HL-60/S4 (cell line): ENCODE results near the gene APEX2.
"Not testable (repeated sequence)": the region's sequence is repeated elsewhere in the genome, so short reads cannot be mapped to it uniquely, and the experiment has no call there.

Experiments used
- in situ Hi-C: fragments of 300-500 bp; cut with MboI; formaldehyde crosslinking; loops from 2 replicates; pipeline ENCODE4 v1.14.3; 2022; ENCODE audit warnings: low sequenced_read_pairs

The APEX2 gene, protein sequence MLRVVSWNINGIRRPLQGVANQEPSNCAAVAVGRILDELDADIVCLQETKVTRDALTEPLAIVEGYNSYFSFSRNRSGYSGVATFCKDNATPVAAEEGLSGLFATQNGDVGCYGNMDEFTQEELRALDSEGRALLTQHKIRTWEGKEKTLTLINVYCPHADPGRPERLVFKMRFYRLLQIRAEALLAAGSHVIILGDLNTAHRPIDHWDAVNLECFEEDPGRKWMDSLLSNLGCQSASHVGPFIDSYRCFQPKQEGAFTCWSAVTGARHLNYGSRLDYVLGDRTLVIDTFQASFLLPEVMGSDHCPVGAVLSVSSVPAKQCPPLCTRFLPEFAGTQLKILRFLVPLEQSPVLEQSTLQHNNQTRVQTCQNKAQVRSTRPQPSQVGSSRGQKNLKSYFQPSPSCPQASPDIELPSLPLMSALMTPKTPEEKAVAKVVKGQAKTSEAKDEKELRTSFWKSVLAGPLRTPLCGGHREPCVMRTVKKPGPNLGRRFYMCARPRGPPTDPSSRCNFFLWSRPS

DNA sequence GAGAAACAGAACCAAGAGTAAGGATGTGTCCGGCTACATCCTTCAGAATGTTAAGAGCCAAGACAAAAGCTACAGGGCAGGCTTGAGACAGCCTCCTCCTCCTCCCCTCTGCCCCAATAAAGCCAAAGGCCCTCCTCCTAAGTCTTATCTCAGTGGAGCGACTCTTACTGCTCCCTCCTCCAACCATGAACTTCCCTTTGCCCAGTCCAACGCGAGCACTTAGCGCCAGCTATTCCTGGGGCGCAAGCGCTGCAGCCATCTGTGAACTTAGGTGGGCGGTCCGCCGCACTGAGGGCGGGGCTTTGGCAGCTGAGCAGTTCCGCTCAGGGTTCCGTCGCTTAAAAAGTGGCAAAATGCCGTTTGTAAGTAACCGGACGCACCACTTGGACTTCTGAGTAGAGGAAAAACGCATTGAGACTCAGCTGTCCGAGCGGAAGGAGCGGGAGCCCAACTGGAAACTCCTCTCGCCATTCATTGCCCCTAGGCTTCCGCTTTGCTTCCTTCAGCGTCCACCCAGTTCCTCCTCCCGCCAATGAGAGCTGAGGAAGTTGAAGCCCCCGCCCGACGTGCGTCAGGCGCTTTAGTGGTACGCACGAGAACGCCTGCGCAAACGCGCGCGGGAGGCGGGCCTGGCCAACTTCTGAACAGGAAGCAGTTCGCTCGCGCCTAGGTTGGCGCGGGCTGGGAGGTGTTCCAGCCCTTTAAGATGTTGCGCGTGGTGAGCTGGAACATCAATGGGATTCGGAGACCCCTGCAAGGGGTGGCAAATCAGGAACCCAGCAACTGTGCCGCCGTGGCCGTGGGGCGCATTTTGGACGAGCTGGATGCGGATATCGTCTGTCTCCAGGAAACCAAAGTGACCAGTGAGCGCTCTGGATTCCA, at the start of gene APEX2:
TSS of gene APEX2 (plus strand) at position 647 of the 882 bp plus-strand sequence. CDS start at position 707, 60 bp downstream.
- in situ Hi-C loops = no loop called here

DNA sequence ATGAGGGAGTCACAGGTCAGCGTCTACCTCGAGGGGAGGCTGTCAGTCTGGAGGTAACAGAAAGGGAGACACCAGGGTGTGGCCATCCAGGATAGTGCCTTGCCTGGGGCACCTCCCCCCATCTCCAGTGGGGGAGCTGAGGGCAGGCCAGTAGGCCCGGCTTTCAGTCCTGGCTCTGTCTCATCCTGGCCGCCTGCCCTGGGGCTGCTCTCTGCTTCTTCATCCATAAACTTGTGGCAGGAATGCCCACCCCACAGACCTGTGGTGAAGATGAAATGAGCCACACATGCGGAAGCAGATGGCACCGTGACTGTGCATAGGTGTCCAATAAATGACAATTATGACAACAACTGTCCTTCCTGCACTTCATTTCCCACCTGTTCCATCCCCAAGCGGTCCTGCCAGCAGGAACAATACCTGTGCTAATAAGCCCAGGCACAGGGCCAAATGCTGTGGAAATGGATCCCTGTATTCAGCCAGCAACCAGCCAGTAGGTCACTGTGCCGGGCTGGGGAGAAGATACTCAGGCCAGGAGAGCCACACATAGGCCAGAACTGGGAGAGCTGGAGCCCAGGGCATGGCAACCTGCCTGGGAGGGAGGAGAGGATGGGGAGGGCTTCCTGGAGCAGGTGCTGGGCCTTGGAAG, 49.3 kb upstream of the APEX2 start:
- in situ Hi-C loops = no loop called here

DNA sequence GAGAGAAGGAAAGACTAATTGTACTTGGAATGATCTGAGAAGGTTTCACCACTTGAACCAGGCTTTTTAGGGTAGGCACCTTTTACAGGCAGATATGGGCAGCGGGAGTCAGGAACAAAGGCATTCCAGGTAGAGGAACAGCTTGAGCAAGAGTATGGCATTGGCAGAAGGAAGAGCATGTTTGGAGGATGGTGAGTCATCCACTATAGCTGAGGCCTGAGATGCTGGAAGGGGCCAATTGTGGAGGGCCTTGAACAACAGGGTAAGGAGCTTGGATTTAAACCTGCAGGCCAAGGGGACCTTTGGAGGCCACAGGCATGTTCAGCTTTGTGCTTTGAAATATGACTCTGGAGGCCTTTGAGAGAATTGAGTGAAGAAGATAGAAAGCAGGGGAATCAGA, 38.4 kb upstream of the APEX2 start:
- in situ Hi-C loops = no loop called here

DNA sequence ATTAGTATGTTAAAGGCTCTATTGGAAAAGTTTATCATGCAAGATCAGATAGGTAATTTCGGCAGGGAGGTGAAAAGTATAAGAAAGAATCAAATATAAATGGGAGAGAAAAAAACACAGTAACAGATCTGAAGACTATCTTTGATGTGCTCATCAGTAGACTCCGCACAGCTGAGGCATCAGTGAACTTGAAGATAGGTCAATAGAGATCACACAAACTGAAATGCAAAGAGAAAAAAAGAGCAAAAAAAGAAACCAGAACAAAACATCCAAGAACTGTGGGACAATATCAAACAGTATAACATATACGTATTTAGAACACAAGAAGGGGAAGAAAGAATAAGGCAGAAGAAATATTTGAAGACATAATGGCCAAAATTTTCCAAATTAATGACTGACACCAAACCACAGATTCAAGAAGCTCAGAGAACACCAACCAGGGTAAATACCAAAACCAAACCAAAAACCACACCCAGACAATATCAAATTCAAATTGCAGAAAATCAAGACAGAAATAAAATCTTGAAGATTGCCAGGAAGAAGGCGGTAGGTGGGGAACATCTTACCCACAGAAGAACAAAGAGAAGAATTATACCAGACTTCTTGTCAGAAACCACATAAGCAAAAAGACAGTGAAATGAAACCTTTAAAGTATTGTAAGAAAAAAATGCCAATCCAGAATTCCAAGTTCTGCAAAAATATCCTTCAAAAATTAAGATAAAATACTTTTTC, 35.2 kb upstream of the APEX2 start:
- in situ Hi-C loops = no loop called here

DNA sequence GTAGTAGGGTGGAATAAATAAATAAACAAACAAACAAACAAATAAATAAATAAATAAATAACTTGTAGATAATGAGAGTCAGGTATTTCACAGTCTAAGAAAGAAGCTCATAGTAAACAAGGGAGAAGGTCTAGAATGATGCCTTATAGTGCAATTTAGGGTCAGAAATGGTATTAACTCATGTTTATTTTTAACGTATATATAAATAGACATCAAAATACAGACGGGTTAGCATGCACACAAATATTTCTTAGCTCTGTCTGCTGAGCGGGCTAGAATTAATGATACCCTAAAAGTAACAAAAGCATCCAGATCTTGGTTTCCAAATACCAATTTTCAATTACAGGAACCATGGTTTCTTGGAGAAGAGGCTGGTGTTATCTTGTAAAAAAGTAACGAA, 22.8 kb upstream of the APEX2 start:
- in situ Hi-C loops = no loop called here

DNA sequence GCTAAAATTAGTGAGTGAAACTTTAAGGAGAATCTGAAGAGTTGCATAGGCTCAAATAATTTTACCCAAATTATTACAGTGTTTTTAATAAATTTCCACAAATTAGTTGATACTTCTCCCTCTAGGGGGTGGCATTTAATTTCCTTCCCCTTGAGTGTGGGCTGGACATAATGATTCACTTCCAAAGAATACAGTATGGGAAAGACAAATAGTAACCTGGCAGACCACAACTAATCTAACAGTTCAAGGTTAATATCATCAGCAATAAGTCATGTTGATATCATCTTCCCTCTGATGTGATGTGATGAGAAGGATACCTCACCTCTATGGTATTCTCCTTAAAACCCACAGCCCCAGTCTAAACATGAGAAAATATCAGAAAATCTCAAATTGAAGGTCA, 21.7 kb upstream of the APEX2 start:
- in situ Hi-C loops = no loop called here

DNA sequence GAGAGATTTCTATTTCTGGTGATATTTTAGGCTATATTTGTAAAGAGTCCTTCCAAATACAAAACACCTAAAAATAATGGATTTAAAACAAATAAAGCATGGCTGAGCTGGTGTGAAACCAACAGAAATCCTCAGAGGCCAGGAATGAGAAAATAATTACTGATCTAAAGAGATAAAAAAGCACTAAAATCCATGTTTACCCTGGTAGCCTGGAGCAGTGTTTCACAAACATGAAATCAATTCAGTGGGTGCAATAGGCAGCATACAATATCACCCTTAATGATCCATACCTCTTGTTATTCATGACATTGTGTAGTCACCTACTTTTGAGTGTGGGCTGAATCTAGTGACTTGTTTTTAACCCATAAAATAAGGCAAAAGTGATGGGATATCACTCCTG, 20.7 kb upstream of the APEX2 start:
- in situ Hi-C loops = no loop called here

DNA sequence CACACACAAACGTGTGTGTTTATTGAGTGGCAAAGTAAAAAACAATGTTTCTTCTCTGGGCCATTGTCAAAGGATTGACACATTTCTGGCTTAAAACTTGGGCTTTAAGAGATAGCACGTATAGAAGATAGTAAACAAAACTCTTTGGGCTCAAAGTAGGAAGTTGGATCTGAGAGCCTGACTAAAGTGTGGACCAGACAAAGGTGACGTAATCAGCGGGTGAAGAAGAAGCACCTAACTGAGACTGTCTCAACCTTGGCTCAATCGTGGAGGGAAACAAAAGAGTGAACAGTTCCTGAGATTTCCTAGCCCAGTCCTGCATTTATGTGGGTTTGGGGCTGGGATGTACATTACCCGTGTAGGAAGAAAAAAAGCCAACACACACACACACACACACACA, 19.8 kb upstream of the APEX2 start:
- in situ Hi-C loops = no loop called here

DNA sequence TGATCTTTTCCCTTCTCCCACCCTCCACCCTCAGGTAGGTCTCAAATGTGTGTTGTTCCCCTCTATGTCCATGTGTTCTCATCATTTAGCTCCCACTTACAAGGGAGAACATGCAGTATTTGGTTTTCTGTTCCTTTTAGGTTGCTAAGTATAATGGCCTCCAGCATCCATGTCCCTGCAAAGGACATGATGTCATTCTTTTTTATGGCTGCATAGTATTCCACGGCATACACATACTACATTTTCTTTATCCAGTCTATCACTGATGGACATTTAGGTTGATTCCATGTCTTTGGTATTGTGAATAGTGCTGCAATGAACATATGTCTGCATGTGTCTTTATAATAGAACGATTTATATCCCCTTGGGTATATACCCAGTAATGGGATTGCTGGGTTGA, 16.9 kb upstream of the APEX2 start:
- in situ Hi-C loops = not testable (repeated sequence)

DNA sequence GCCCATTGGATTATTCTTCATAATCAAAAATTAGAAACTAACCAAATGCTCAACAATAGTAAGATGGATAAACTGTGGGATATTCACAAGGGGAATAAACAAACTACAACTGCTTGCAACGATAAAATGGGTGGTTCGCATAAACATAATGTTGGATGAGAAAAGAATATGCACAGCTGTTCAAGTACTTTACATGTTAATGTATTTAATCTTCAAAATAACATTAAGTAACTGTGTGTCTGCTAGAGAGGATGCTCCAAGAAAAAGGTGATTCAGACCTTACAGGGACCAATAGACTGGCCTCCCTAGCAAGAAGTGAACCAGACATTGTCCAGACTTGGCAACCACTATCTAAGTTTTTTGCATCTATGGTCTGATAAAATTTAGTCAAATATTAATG, 8.5 kb upstream of the APEX2 start:
- in situ Hi-C loops = no loop called here

DNA sequence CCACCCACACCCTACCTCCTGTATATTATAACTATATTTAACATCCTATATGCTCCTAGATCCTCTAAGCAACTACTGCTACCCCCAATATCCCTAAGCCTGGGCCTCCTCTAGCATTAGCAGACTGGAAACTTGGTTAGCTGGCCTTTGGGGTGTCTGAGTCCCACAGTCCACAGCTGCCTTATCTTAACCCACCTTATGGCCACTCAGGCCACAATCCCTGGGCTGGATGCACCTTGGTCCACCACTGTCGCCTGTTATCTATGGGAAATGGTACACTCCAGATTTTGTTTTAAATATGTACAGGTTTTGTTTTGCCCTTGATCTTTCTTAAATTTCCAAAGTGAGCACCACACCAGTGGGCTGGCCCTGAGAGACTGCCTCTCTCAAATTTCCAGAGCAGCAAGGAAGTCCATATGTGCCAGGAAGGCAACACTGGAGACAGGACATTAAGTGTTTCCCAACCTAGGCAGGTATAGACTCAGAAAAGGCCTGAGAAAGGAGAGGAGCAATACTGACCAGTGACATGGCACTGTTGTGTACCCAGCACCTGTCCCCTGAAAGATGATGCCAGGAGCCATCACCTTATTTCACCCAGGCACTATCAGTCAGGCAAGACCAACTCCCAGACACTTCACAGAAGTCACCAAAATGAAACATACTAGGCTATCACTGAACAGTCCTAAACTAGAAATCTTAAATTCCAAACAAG, 7.1 kb upstream of the APEX2 start:
- in situ Hi-C loops = no loop called here

DNA sequence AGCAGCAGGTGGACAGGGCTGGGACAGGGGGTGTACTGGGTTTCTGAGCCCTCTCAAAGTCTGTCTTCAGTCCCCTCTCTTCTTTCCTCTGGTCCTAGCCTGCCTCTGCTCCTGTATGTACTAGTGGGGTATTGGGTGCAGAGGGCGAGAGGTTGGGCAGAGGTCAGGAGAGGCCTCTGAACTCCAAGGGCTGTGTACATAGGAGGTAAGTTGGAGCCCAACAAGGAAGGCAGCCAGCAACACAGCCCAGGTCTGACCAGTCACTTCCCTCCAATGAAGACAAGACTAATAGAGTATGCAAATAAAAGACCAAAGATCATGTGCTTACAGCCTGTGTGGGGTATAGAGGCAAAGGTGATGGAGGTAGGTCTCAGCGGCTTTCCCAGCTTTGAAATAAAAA, 6.1 kb upstream of the APEX2 start, which contains the start of gene PFKFB1:
TSS of gene PFKFB1 (minus strand) at position 90 of the 400 bp plus-strand sequence. CDS start 181 bp downstream, outside the sequence.
- in situ Hi-C loops = no loop called here

DNA sequence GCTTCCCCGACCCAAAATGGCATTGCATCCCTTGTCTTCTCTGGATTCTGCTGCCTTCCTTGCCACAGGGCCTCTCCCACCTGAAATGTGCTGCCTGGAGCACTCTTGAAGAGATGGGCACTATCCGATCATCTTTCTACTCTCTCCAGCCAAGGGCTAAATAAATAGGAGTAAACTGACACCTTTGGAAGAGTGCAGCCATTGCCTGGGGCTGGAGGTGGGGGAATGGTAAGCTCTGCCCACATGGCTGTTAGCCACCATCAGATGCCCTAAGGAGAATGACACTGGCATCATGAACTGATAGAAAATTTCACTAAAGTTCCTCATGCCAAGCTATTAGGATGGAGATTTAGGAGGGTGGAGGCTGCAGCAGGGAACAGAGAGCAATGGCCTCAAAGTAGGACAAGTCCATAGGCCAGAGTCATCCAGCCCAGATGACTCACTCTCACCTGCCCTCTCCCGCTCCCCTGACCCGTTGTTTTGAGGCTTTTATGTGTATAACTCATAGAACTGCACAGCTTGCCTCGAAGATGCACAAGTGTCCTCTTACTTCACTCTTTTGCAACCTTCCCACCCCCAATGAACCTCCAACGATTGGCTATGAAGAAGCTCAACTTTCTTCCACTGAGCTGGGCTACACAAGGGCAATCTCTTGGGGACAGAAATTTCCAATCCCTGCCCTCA, 5.4 kb upstream of the APEX2 start:
- in situ Hi-C loops = no loop called here

DNA sequence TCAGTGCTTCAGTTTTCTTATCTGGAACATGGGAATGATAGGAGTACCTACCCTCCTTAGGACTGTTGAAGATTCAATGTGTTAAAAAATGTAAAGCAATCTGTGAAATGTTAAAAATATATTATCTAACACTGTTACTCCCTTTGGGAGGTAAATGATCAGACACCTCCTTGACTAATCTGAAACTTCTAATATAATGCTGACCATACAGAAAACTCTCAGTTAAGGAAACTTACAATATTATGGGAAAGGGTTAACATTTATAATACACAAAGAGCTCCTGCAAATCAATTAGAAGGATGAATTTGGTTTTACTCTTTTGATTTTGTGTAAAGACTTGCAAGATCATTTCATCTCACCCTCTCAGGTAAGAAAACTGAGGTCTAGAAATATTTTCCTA, 4.5 kb upstream of the APEX2 start:
- in situ Hi-C loops = no loop called here

DNA sequence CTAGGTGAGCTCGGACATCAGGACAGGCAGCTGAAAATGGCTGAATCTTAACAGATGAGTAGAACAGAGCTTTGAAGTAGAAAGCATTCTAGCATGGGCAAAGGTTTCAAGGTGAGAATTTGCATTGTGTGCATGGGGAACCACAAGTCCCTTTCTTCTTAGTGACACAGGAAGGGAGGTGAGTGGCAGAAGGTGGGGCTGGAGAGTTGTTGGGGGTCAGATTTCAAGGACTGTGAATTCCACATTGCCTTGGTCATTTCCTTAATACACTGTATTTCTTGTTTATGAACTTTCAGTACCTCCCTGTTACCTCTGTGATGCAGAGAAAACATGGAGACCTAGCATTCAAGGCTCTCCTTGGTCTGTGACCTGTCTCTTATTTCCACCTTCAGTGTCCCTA, 4.1 kb downstream of the APEX2 start:
- in situ Hi-C loops = no loop called here

DNA sequence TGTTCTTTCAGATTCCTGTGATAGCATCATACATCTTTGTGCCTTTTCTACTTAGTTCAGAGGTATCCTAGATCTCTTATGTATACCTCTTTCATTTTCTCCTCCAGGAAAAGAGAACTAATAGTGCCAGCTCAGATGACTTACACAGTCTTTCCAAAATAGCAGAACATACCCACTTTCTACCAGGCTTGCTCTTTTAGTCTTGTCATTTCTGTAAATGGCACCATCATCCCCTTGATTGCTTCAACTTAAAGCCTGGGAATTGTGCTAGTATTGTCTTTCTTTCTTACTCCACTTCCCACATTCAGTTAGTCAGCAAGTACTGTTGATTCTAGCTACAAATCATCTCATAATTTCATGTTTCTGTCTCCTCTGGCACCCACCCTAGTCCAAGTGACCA, 5.1 kb downstream of the APEX2 start:
- in situ Hi-C loops = no loop called here

DNA sequence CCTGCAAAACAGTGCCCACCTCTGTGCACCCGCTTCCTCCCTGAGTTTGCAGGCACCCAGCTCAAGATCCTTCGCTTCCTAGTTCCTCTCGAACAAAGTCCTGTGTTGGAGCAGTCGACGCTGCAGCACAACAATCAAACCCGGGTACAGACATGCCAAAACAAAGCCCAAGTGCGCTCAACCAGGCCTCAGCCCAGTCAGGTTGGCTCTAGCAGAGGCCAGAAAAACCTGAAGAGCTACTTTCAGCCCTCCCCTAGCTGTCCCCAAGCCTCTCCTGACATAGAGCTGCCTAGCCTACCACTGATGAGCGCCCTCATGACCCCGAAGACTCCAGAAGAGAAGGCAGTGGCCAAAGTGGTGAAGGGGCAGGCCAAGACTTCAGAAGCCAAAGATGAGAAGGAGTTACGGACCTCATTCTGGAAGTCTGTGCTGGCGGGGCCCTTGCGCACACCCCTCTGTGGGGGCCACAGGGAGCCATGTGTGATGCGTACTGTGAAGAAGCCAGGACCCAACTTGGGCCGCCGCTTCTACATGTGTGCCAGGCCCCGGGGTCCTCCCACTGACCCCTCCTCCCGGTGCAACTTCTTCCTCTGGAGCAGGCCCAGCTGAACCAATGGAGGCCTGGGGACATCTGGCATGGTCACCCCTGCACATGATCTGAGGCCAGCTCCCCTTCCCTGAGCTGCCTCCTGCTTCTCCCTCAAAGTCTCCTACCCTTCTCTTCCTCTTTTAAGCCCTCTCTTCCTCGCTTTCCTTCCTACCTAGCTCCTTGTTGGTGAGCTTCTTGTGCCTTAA, 6.9 kb downstream of the APEX2 start:
- in situ Hi-C loops = no loop called here

DNA sequence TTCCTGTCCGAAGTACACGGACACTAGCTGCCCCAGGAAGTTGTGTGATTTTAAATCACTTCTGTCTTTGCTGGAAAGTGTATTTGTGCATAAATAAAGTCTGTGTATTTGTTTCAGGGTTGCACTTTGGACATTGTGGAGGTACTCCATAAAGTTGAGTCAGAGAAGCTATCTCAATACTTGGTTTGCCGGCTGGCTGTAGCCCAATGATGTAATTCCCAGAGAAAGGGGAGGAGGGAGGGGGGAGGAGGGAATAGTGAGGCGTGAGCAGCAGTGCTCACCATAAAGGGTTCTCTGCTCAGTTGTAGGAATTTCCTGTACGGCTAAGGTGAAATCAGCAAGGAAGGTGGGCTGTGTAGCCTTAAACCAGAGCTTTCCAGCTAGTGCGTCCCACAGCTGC, 7.5 kb downstream of the APEX2 start:
- in situ Hi-C loops = no loop called here
